Calu3 (cell line): ENCODE data around the gene C11orf68. TPM values are rescaled to one million over a fixed set of nuclear protein-coding genes. Genes with fewer than 3 reads are reported as not detected.

Experiments used
- BruUV-seq: library from RNA; stranded (reverse); fragments of 400-500 nt; replicated peaks from 2 replicates; lab custom pipeline; 2021; lab: Mats Ljungman, UMichigan
- CTCF ChIA-PET: fragments of 300-600 bp; sonication (Branson Sonifier 250); formaldehyde crosslinking; loops from one replicate; lab custom pipeline; 2022; ENCODE audit warnings: antibody characterized with exemption; lab: Charles Lee
- DNase-seq: peaks from one replicate; pipeline ENCODE4 v3.0.0; 2022
- H3K27ac Mint-ChIP-seq: one replicate; pipeline ENCODE4 v1.8.0; 2022; ENCODE audit warnings: mixed read lengths; ENCODE audit not compliant: unreplicated experiment
- H3K27me3 Mint-ChIP-seq: one replicate; pipeline ENCODE4 v1.8.0; 2022; ENCODE audit warnings: mixed read lengths; ENCODE audit not compliant: unreplicated experiment
- H3K36me3 Mint-ChIP-seq: one replicate; pipeline ENCODE4 v1.8.0; 2022; ENCODE audit warnings: mild to moderate bottlenecking, moderate library complexity, mixed read lengths; ENCODE audit not compliant: insufficient read depth, unreplicated experiment
- H3K4me1 Mint-ChIP-seq: one replicate; pipeline ENCODE4 v1.8.0; 2022; ENCODE audit warnings: mild to moderate bottlenecking, low read depth, mixed read lengths; ENCODE audit not compliant: unreplicated experiment
- H3K4me3 Mint-ChIP-seq: one replicate; pipeline ENCODE4 v1.8.0; 2022; ENCODE audit warnings: mild to moderate bottlenecking, low read depth, moderate library complexity, mixed read lengths; ENCODE audit not compliant: unreplicated experiment
- H3K9me3 Mint-ChIP-seq: one replicate; pipeline ENCODE4 v1.8.0; 2022; ENCODE audit warnings: low read depth, mixed read lengths; ENCODE audit not compliant: unreplicated experiment
- CTCF ChIP-seq: fragments of 200-600 bp; IDR thresholded peaks from one replicate; pipeline ENCODE4 v1.8.0; 2022; ENCODE audit warnings: antibody characterized with exemption; ENCODE audit not compliant: unreplicated experiment
- intact Hi-C: fragments of 100-400 bp; cut with micrococcal nuclease; formaldehyde crosslinking; loops from one replicate; pipeline ENCODE4 v1.10.0; 2022; ENCODE audit not compliant: unreplicated experiment
- total RNA-seq: library from RNA; stranded (reverse); gene quantifications from 2 replicates; pipeline ENCODE4 v1.2.3, GENCODE V29; 2022

The C11orf68 gene
- total RNA-seq, 1 experiment from 2014 or later, result 25.9 TPM

GRCh38 chr11:65944191-65944590 is 25.3 kb upstream of the C11orf68 start:
- CTCF ChIA-PET, result interaction anchor here (0.6 to 0.7 kb wide), 2 partner anchors 23 to 613 kb away, joined by 3 to 6 read pairs; no protein-coding TSS in a partner anchor
- Mint-ChIP-seq H3K9me3 (no peaks in the 10 kb centered on the region), H3K4me1 (no peaks in the 10 kb centered on the region), H3K27ac (no peak overlapping the region), H3K4me3 (no peak overlapping the region), H3K36me3 (peaks cover 5% of the 10 kb centered on the region), H3K27me3 (peaks cover 46% of the 10 kb centered on the region)
- DNase-seq, result no peak
- no peak for TF ChIP-seq CTCF
- BruUV-seq, result no TSS peak
- intact Hi-C loops, result no loop called here

- H3K27ac Mint-ChIP-seq, result no peak overlapping the region
- peaks cover 4% of the 10 kb centered on the region for H3K36me3 Mint-ChIP-seq
- no peaks in the 10 kb centered on the region for H3K4me1 Mint-ChIP-seq
- no peak for TF ChIP-seq CTCF
- intact Hi-C loops, result no loop called here
- no TSS peak for BruUV-seq
- peaks cover 37% of the 10 kb centered on the region for H3K27me3 Mint-ChIP-seq
- CTCF ChIA-PET, result interaction anchor here (0.7 kb wide), 1 partner anchor 80 kb away, joined by 4 read pairs; no protein-coding TSS in a partner anchor
- no peak for DNase-seq
- H3K4me3 Mint-ChIP-seq, result no peak overlapping the region
- H3K9me3 Mint-ChIP-seq, result no peaks in the 10 kb centered on the region
Observed at GRCh38 chr11:65942531-65942930, 23.7 kb upstream of the C11orf68 start.

GRCh38 chr11:65941720-65942310 is 23.0 kb upstream of the C11orf68 start:
- no peak for TF ChIP-seq CTCF
- no peak for DNase-seq
- H3K36me3 Mint-ChIP-seq, result no peaks in the 10 kb centered on the region
- H3K27me3 Mint-ChIP-seq, result peaks cover 40% of the 10 kb centered on the region
- CTCF ChIA-PET, result interaction anchor here (0.7 kb wide), 1 partner anchor 81 kb away, joined by 4 read pairs; no protein-coding TSS in a partner anchor
- no peaks in the 10 kb centered on the region for H3K4me1 Mint-ChIP-seq
- no peak overlapping the region for H3K27ac Mint-ChIP-seq
- BruUV-seq, result no TSS peak
- intact Hi-C loops, result no loop called here
- no peak overlapping the region for H3K4me3 Mint-ChIP-seq
- no peaks in the 10 kb centered on the region for H3K9me3 Mint-ChIP-seq

- H3K9me3 Mint-ChIP-seq, result no peaks in the 10 kb centered on the region
- intact Hi-C loops, result no loop called here
- CTCF ChIA-PET, result interaction anchor here (0.6 kb wide), 1 partner anchor 266 kb away, joined by 3 read pairs; no protein-coding TSS in a partner anchor
- no peak for DNase-seq
- H3K4me3 Mint-ChIP-seq, result no peak overlapping the region
- peaks cover under 1% of the 10 kb centered on the region for H3K36me3 Mint-ChIP-seq
- BruUV-seq, result no TSS peak
- TF ChIP-seq CTCF, result no peak
- H3K27ac Mint-ChIP-seq, result no peak overlapping the region
- peaks cover 41% of the 10 kb centered on the region for H3K27me3 Mint-ChIP-seq
- H3K4me1 Mint-ChIP-seq, result no peaks in the 10 kb centered on the region
Observed at GRCh38 chr11:65937766-65938165, 18.9 kb upstream of the C11orf68 start.
